ENCODE data around the gene HIC2.
"Not testable (repeated sequence)": the region's sequence is repeated elsewhere in the genome, so short reads cannot be mapped to it uniquely, and the experiment has no call there.

GRCh38 chr22:21434378-21435233 lies 17.4 kb downstream of the HIC2 start:
- not testable (repeated sequence) for TF ChIP-seq EZH2 (IDR thresholded peaks at IDR 0.05; ENCODE audit: insufficient read depth, poor library complexity, severe bottlenecking); EZH2phosphoT487 (IDR thresholded peaks at IDR 0.05; ENCODE audit: insufficient read depth, low read depth)

Measured in GM23248 (cell line).